ENCODE data around the gene PCBP1. TPM values are rescaled to one million over a fixed set of nuclear protein-coding genes. Genes with fewer than 3 reads are reported as not detected.

The PCBP1 gene
- total and polyA plus RNA-seq, 9 of the 15 experiments (the other 6 are each of a cell fraction or from before 2014, with no cell fraction given) = 19.2 to 407 (median 78.1) TPM

GRCh38 chr2:70089220-70089982 lies 2.1 kb downstream of the PCBP1 start (continued):
- TF ChIP-seq RAD21 (CRISPR knock-in tag; conservative IDR thresholded peaks at IDR 0.05 in 1 of 2, IDR thresholded peaks at IDR 0.05 in 1 of 2) (0 out of 4 replicates have a peak, but pooled peaks have one; percentile 8 to 11), MCM3 (IDR thresholded peaks at IDR 0.05) (no peak), L3MBTL2 (IDR thresholded peaks at IDR 0.05) (peak; percentile 60), YY1 (IDR thresholded peaks at IDR 0.05; ENCODE audit: borderline replicate concordance in 1 of 3, control insufficient read depth in 1 of 3, extremely low read depth in 1 of 3, insufficient read depth in 3 of 3, insufficient read length in 1 of 3, insufficient replicate concordance in 2 of 3, low read depth in 1 of 3, low read length in 2 of 3) (peak in 1 of 3 experiments; percentile 49), OTX1 (CRISPR knock-in tag; IDR thresholded peaks at IDR 0.05) (0 out of 2 replicates have a peak, but pooled peaks have one; percentile 40), ZNF586 (CRISPR knock-in tag; conservative IDR thresholded peaks at IDR 0.05) (no peak)

GRCh38 chr2:70089983-70090525 lies 2.8 kb downstream of the PCBP1 start:
- ChIA-PET POLR2A (interaction anchor here (1.0 to 9.8 kb wide), 5 partner anchors 14 to 176 kb away, joined by 3 to 80 read pairs (median 6); partner anchors contain the start of gene MXD1), CTCF (ENCODE audit: low intra/inter-chr PET ratio) (interaction anchor here (1.3 kb wide), 1 partner anchor 51 kb away, joined by 3 read pairs; no protein-coding TSS in a partner anchor)
- Histone ChIP-seq H3K79me2 (ENCODE audit: control insufficient read depth, insufficient read depth, low read length) (peaks cover 40% of the 10 kb centered on the region), H3K4me1 (replicated peaks in 1 of 2; ENCODE audit: control insufficient read depth in 2 of 2, insufficient read depth in 2 of 2, low read length in 2 of 2) (peaks cover 16 to 28% of the 10 kb centered on the region in 2 experiments), H3K9ac (ENCODE audit: insufficient read depth in 1 of 2, low read depth in 2 of 2, low read length in 2 of 2) (peak overlapping the region; percentile 22 to 47; a peak in 3 of 4 replicates), H3K9me1 (ENCODE audit: control insufficient read depth, insufficient read depth, low read length) (no peaks in the 10 kb centered on the region), H3K27ac (ENCODE audit: extremely low read depth, low read depth, low read length) (peak overlapping the region; percentile 100), H3K4me3 (peak overlapping the region; percentile 90), H2AFZ (ENCODE audit: low read depth, low read length) (no peak overlapping the region), H3K4me2 (ENCODE audit: insufficient read depth, low read length) (peak overlapping the region; percentile 99), H3K27me3 (ENCODE audit: control insufficient read depth in 2 of 2, insufficient read depth in 2 of 2, low read length in 2 of 2) (no peaks in the 10 kb centered on the region), H3K36me3 (ENCODE audit: control insufficient read depth, insufficient read depth, low read length) (peaks cover 27% of the 10 kb centered on the region; the same call in 2 of the 3 replicates), H4K20me1 (replicated peaks; ENCODE audit: control insufficient read depth, insufficient read depth, low read length) (no peaks in the 10 kb centered on the region), H3K9me3 (replicated peaks; ENCODE audit: control insufficient read depth, insufficient read depth, low read depth, low read length) (no peaks in the 10 kb centered on the region)
- DNase-seq (ENCODE audit: extremely low read depth in 1 of 4, low spot score in 3 of 4) = no peak
- 29% methylated on average over 6 of the region's 6 CpGs for WGBS (ENCODE audit: insufficient coverage, low coverage, missing lambda C conversion rate)
- in situ Hi-C loops (cut with MboI) (loop anchor here (5.0 kb wide), 1 partner anchor 32 kb away; no protein-coding TSS in a partner anchor), intact Hi-C loops (cut with micrococcal nuclease) (loop anchor here (1.0 to 5.0 kb wide), 2 partner anchors 18 to 202 kb away; partner anchors contain the start of gene SNRPG)
- FAIRE-seq = peak; percentile 37
- no TSS peak for BruUV-seq (replicated peaks)
- no peak for ATAC-seq
- TF ChIP-seq ZNF707 (CRISPR knock-in tag; conservative IDR thresholded peaks at IDR 0.05) = no peak
- no peak for TF ChIP-seq HDGF (IDR thresholded peaks at IDR 0.05)
- no peak for TF ChIP-seq TCFL5 (CRISPR knock-in tag; conservative IDR thresholded peaks at IDR 0.05)
- TF ChIP-seq, protein P1, sequence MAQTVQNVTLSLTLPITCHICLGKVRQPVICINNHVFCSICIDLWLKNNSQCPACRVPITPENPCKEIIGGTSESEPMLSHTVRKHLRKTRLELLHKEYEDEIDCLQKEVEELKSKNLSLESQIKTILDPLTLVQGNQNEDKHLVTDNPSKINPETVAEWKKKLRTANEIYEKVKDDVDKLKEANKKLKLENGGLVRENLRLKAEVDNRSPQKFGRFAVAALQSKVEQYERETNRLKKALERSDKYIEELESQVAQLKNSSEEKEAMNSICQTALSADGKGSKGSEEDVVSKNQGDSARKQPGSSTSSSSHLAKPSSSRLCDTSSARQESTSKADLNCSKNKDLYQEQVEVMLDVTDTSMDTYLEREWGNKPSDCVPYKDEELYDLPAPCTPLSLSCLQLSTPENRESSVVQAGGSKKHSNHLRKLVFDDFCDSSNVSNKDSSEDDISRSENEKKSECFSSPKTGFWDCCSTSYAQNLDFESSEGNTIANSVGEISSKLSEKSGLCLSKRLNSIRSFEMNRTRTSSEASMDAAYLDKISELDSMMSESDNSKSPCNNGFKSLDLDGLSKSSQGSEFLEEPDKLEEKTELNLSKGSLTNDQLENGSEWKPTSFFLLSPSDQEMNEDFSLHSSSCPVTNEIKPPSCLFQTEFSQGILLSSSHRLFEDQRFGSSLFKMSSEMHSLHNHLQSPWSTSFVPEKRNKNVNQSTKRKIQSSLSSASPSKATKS (CRISPR knock-in tag; IDR thresholded peaks at IDR 0.05) = no peak
- no peak for TF ChIP-seq LEF1 (IDR thresholded peaks at IDR 0.05)
- no peak for TF ChIP-seq ZNF586 (CRISPR knock-in tag; conservative IDR thresholded peaks at IDR 0.05)
- peak; percentile 32 for TF ChIP-seq POLR2B (IDR thresholded peaks at IDR 0.05; ENCODE audit: low read depth, partially characterized antibody)
- 0 out of 4 replicates have a peak, but pooled peaks of 1 of the 2 experiments have one; percentile 3 for TF ChIP-seq RCOR1 (IDR thresholded peaks at IDR 0.05; ENCODE audit: borderline replicate concordance in 1 of 2, low read depth in 2 of 2, low read length in 2 of 2)
- TF ChIP-seq KAT2B (IDR thresholded peaks at IDR 0.05; ENCODE audit: low read depth, low read length) = no peak
- no peak for TF ChIP-seq ARHGAP35 (IDR thresholded peaks at IDR 0.05; ENCODE audit: partially characterized antibody)

Measured in K562 (cell line).